Stimulated activated naive CD8-positive, alpha-beta T cell treated with anti-CD3 and anti-CD28 coated beads, Interleukin-15, Interleukin-2, amounts not matched to agents 100 ng/mL and 50 ng/mL, for 24 hours (primary cell): ENCODE measurements around the gene PKP4.

Experiments
- H3K27ac Mint-ChIP-seq: one replicate; pipeline ENCODE4 v1.8.0; 2021; ENCODE audit warnings: mild to moderate bottlenecking, mixed read lengths
- H3K27me3 Mint-ChIP-seq: one replicate; pipeline ENCODE4 v1.8.0; 2021; ENCODE audit warnings: mixed read lengths
- H3K36me3 Mint-ChIP-seq: one replicate; pipeline ENCODE4 v1.8.0; 2021; ENCODE audit warnings: low read depth, mixed read lengths
- H3K4me1 Mint-ChIP-seq: one replicate; pipeline ENCODE4 v1.8.0; 2021; ENCODE audit warnings: low read depth, mixed read lengths
- H3K4me3 Mint-ChIP-seq: one replicate; pipeline ENCODE4 v1.8.0; 2021; ENCODE audit warnings: mild to moderate bottlenecking, mixed read lengths
- H3K9me3 Mint-ChIP-seq: one replicate; pipeline ENCODE4 v1.8.0; 2021; ENCODE audit warnings: mixed read lengths

Gene PKP4

DNA sequence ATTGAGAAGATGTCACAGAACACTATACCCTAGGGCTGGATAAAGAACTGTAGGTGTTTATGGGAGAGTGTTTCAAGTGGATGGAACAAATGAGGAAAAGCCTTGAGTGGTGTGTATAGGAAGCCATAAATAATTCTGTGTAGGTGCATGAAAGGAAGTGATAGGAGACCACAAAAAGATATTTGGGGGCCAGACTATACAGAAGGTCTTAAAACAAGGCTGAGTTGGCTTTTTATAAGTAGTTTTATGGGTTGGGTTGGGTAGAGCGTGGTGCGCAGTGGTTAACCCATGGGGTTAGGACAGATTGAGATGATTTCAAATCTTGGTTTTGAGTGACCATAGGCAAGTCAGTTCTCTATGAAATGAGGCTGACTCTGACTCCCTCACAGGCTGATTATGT, 110.5 kb downstream of the PKP4 start:
- Mint-ChIP-seq H3K36me3 (peaks cover 7% of the 10 kb centered on the region), H3K9me3 (peaks cover 10% of the 10 kb centered on the region), H3K27me3 (no peaks in the 10 kb centered on the region), H3K4me3 (no peak overlapping the region), H3K27ac (no peak overlapping the region), H3K4me1 (no peaks in the 10 kb centered on the region)

GRCh38 chr2:158569284-158569683, 112.5 kb downstream of the PKP4 start:
- H3K36me3 Mint-ChIP-seq: peaks cover 7% of the 10 kb centered on the region
- H3K27me3 Mint-ChIP-seq: no peaks in the 10 kb centered on the region
- H3K4me3 Mint-ChIP-seq: no peak overlapping the region
- H3K4me1 Mint-ChIP-seq: no peaks in the 10 kb centered on the region
- no peak overlapping the region for H3K27ac Mint-ChIP-seq
- H3K9me3 Mint-ChIP-seq: peaks cover 10% of the 10 kb centered on the region

- Mint-ChIP-seq H3K27ac (no peak overlapping the region), H3K4me1 (no peaks in the 10 kb centered on the region), H3K4me3 (no peak overlapping the region), H3K9me3 (peaks cover 10% of the 10 kb centered on the region), H3K27me3 (no peaks in the 10 kb centered on the region), H3K36me3 (peaks cover 7% of the 10 kb centered on the region)
Observed at GRCh38 chr2:158570869-158571268, 114.1 kb downstream of the PKP4 start.

DNA sequence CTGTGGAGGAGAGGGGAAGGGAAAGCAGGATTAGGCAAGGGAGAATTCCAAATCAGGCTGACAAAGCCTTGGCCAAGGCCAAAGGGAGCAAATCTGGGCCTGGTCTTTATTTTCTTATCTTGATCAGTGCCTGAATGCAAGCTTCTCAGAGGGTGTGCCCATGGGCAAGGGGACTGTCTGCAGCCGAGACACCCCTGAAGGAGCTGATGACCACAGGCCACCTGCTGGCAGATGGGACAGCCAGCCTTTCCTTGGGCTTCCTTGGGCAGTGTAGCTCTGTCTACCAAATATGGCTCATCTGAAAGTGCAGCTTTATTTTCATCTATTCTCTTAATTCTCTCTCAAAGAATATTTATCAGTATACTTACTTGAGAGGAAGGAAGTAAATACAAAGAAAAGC, 117.0 kb downstream of the PKP4 start:
- H3K4me1 Mint-ChIP-seq: no peaks in the 10 kb centered on the region
- peaks cover 7% of the 10 kb centered on the region for H3K36me3 Mint-ChIP-seq
- H3K27ac Mint-ChIP-seq: no peak overlapping the region
- H3K27me3 Mint-ChIP-seq: no peaks in the 10 kb centered on the region
- H3K9me3 Mint-ChIP-seq: peaks cover 10% of the 10 kb centered on the region
- no peak overlapping the region for H3K4me3 Mint-ChIP-seq

- peaks cover 10% of the 10 kb centered on the region for H3K9me3 Mint-ChIP-seq
- no peak overlapping the region for H3K4me3 Mint-ChIP-seq
- H3K36me3 Mint-ChIP-seq: peaks cover 12% of the 10 kb centered on the region
- no peak overlapping the region for H3K27ac Mint-ChIP-seq
- no peaks in the 10 kb centered on the region for H3K27me3 Mint-ChIP-seq
- no peaks in the 10 kb centered on the region for H3K4me1 Mint-ChIP-seq
Observed at GRCh38 chr2:158575051-158575635, 118.4 kb downstream of the PKP4 start.

- H3K9me3 Mint-ChIP-seq: no peaks in the 10 kb centered on the region
- H3K4me1 Mint-ChIP-seq: no peaks in the 10 kb centered on the region
- H3K36me3 Mint-ChIP-seq: peaks cover 15% of the 10 kb centered on the region
- H3K4me3 Mint-ChIP-seq: no peak overlapping the region
- no peak overlapping the region for H3K27ac Mint-ChIP-seq
- H3K27me3 Mint-ChIP-seq: no peaks in the 10 kb centered on the region
Observed at GRCh38 chr2:158577141-158577540, 120.4 kb downstream of the PKP4 start.

DNA sequence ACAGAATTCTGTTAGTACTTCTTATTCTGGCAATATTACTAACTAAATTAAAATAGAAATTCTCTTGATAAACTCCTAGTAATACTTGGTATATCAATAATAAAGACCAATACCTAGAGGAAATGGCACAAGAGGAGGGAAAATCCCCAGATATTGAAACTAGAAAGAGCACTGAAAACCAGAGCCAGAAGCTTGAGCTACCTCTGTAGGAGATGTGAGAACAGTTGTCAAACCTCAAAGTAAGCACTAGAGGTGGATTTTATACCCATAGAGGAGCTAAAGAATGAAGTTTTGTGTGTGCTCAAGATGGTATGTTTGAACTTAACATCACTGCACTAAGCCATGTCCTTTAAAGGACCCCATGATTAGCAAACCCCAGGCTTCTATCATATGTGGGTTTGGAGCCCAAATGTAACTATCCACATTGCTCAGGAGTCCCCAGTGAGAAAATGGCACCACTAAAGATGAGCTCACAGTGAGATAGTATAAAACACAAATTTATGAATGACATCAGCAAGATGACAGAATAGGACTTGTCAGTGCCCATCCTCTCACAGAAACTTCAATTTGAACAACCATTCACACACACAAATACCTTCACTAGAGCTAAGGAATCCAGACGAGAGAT, 122.1 kb downstream of the PKP4 start:
- Mint-ChIP-seq H3K36me3 (peaks cover 15% of the 10 kb centered on the region), H3K4me3 (no peak overlapping the region), H3K9me3 (no peaks in the 10 kb centered on the region), H3K27ac (no peak overlapping the region), H3K4me1 (no peaks in the 10 kb centered on the region), H3K27me3 (no peaks in the 10 kb centered on the region)

DNA sequence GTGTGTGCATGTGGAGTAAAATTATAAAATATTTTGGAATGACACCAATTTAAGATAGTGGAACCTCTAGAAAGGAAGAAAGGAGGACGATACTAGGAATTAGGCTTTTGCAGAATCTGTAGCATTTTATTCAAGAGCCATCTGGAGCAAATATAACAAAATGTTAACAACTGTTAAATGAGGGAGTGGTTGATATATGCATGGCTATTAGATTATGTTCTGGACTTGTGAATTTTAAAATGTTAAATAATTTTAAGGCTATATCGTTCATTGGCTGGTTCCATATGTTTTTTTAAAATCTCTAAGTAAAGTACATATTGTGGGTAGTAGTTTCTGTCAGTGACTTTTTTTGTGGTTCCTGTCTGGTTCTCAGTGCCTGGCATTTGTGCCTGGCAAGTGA, 123.2 kb downstream of the PKP4 start:
- no peaks in the 10 kb centered on the region for H3K27me3 Mint-ChIP-seq

DNA sequence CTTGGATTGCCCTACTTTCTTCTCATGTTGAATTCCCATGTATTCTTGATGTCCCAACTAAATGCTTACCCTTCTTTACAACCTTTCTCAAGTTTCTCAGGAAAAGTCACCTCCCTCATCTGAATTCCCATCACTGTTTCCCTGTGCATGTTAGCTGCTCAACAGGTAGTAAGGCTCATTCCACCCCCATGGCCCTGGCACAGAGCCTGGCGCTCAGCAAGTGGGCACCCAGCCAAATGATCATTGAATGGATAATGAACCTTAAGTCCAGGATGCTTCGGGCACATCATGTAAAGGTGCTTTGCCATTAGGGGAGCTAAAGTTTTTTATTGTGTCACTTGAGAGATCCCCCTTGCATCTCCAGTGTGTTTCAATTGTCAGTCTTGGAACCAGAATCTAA, 124.0 kb downstream of the PKP4 start:
- no peaks in the 10 kb centered on the region for H3K4me1 Mint-ChIP-seq
- H3K27me3 Mint-ChIP-seq: no peaks in the 10 kb centered on the region
- peaks cover 18% of the 10 kb centered on the region for H3K36me3 Mint-ChIP-seq
- no peak overlapping the region for H3K4me3 Mint-ChIP-seq
- H3K27ac Mint-ChIP-seq: no peak overlapping the region
- H3K9me3 Mint-ChIP-seq: no peaks in the 10 kb centered on the region

More for the DNA sequence above, 123.2 kb downstream of the PKP4 start:
- Mint-ChIP-seq H3K36me3 (peaks cover 18% of the 10 kb centered on the region), H3K4me1 (no peaks in the 10 kb centered on the region), H3K4me3 (no peak overlapping the region), H3K9me3 (no peaks in the 10 kb centered on the region), H3K27ac (no peak overlapping the region)

- no peaks in the 10 kb centered on the region for H3K9me3 Mint-ChIP-seq
- H3K27me3 Mint-ChIP-seq: no peaks in the 10 kb centered on the region
- H3K4me3 Mint-ChIP-seq: no peak overlapping the region
- H3K36me3 Mint-ChIP-seq: peaks cover 18% of the 10 kb centered on the region
- H3K4me1 Mint-ChIP-seq: no peaks in the 10 kb centered on the region
- no peak overlapping the region for H3K27ac Mint-ChIP-seq
Observed at GRCh38 chr2:158582670-158583069, 125.9 kb downstream of the PKP4 start.

- no peaks in the 10 kb centered on the region for H3K9me3 Mint-ChIP-seq
- H3K27me3 Mint-ChIP-seq: no peaks in the 10 kb centered on the region
- no peaks in the 10 kb centered on the region for H3K4me1 Mint-ChIP-seq
- H3K36me3 Mint-ChIP-seq: peaks cover 23% of the 10 kb centered on the region
- H3K27ac Mint-ChIP-seq: no peak overlapping the region
- H3K4me3 Mint-ChIP-seq: no peak overlapping the region
Observed at GRCh38 chr2:158583923-158584322, 127.2 kb downstream of the PKP4 start.

DNA sequence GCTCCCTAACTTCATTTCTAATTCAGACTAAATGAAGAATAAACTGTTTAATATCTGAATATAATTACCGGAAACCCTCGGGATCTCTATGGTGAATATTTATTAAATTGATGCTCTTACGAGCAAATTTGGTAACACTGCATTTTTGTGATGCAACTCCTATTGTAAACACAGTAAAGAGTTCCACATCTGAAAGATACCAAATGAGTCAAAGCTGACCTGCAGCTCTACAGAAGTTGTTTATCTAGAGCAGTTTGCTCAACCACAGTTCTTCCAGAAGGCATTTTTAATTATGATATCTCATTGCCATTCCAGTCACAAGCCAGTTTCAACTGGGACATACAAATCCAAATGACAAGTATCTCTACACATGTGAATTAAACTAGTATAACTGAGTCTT, 129.7 kb downstream of the PKP4 start:
- Mint-ChIP-seq H3K4me3 (no peak overlapping the region), H3K36me3 (peaks cover 8% of the 10 kb centered on the region), H3K9me3 (no peaks in the 10 kb centered on the region), H3K4me1 (no peaks in the 10 kb centered on the region), H3K27ac (no peak overlapping the region), H3K27me3 (no peaks in the 10 kb centered on the region)

DNA sequence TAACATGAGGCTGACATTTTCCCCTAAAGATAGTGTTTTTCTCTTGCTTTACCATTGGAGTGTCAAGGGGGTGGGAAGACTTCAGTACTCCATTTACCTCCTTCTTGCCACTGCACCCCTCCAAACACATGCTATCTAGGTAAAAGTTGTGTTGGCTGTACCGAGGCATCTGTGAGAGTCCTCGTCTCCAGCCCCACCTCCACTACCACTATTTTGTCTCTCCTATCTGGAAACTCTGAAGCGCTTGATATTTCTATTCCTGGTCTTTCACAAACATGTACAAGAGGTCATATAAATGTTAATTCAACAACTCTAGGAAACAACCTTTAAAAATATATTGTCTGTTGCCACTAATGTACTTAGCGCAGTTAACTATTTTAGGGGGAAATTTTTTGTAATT, 132.6 kb downstream of the PKP4 start:
- Mint-ChIP-seq H3K4me3 (no peak overlapping the region), H3K27ac (no peak overlapping the region), H3K4me1 (no peaks in the 10 kb centered on the region), H3K9me3 (no peaks in the 10 kb centered on the region), H3K36me3 (peaks cover 9% of the 10 kb centered on the region), H3K27me3 (no peaks in the 10 kb centered on the region)

DNA sequence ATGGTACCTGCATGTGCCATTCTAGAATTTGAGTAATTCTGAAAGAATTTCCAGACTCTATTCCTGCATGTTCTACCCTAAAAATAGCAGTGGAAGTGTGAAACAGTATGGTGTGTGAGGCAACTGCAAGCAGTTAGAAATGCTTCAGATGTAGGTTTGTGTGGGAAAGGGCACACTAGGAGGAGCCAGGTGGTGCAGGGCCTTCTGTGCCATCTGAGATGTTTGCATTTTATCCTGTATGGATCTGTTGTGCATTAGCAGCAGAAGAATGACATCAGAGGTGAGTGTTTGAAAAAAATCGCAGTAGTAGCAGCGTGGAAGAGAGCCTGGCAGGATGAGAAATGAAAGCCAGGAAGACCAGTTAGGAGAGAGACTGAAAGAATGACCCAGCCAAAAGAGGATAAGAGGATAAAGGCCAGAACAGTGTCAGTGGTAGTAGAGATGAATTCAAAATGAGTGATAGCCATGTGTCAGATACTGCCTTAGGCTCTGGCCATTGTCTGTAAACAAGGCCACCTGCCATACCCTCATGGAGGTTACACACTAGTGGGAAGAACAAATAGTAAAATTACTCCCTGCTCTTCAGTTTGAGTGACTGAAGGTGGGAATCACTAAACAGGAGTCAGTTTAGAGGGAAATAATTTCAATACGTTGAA, 142.2 kb downstream of the PKP4 start:
- H3K36me3 Mint-ChIP-seq: peaks cover 16% of the 10 kb centered on the region
- no peak overlapping the region for H3K4me3 Mint-ChIP-seq
- no peak overlapping the region for H3K27ac Mint-ChIP-seq
- H3K27me3 Mint-ChIP-seq: no peaks in the 10 kb centered on the region
- H3K9me3 Mint-ChIP-seq: no peaks in the 10 kb centered on the region
- no peaks in the 10 kb centered on the region for H3K4me1 Mint-ChIP-seq

GRCh38 chr2:158599609-158600008, 142.9 kb downstream of the PKP4 start:
- Mint-ChIP-seq H3K27me3 (no peaks in the 10 kb centered on the region), H3K27ac (no peak overlapping the region), H3K4me3 (no peak overlapping the region), H3K36me3 (peaks cover 14% of the 10 kb centered on the region), H3K9me3 (no peaks in the 10 kb centered on the region), H3K4me1 (no peaks in the 10 kb centered on the region)
